Measurements from ENCODE around the gene TNFRSF4. TPM values are rescaled to one million over a fixed set of nuclear protein-coding genes. Genes with fewer than 3 reads are reported as not detected.
"Not testable (repeated sequence)": the region's sequence is repeated elsewhere in the genome, so short reads cannot be mapped to it uniquely, and the experiment has no call there.

TNFRSF4 gene
- total and polyA plus RNA-seq, 7 donors: 1.4 to 4.6 (median 3.5) TPM

- H3K9me3 ChIP-seq: no peaks in the 10 kb centered on the region
- WGBS, 3 donors: 80 to 83% (median 82%) methylated on average over 22 to 25 of the region's 25 CpGs
- H3K4me1 ChIP-seq: no peaks in the 10 kb centered on the region
- peaks cover 0 to 63% (median 8%) of the 10 kb centered on the region in 3 donors for H3K27me3 ChIP-seq (ENCODE audit: insufficient read depth in 3 of 3, low read length in 2 of 3)
- H3K36me3 ChIP-seq (ENCODE audit: insufficient read depth in 1 of 2, low read depth in 1 of 2): no peaks in the 10 kb centered on the region
- H3K27ac ChIP-seq: no peak overlapping the region
- peak in 1 of 2 donors; percentile 12 for DNase-seq
- ATAC-seq: no peak
- intact Hi-C loops (cut with DNase I): no loop called here
- TF ChIP-seq CTCF (IDR thresholded peaks at IDR 0.05): no peak
- H3K4me3 ChIP-seq: no peak overlapping the region
These were observed 34.5 kb downstream of the TNFRSF4 start for GRCh38 chr1:1179346-1179982.

- no peak overlapping the region for H3K4me3 ChIP-seq
- no peaks in the 10 kb centered on the region for H3K9me3 ChIP-seq
- DNase-seq: peak in 1 of 2 donors; percentile 9
- H3K27ac ChIP-seq: no peak overlapping the region
- ATAC-seq: no peak
- peaks cover 0 to 69% (median 8%) of the 10 kb centered on the region in 3 donors for H3K27me3 ChIP-seq (ENCODE audit: insufficient read depth in 3 of 3, low read length in 2 of 3)
- 80 to 89% (median 80%) methylated on average over 30 to 32 of the region's 32 CpGs for WGBS, 3 donors
- TF ChIP-seq CTCF (IDR thresholded peaks at IDR 0.05): no peak
- intact Hi-C loops (cut with DNase I): no loop called here
- no peaks in the 10 kb centered on the region for H3K4me1 ChIP-seq
- H3K36me3 ChIP-seq (ENCODE audit: insufficient read depth in 1 of 2, low read depth in 1 of 2): no peaks in the 10 kb centered on the region
These were observed 35.1 kb downstream of the TNFRSF4 start for GRCh38 chr1:1178794-1179331.

DNA sequence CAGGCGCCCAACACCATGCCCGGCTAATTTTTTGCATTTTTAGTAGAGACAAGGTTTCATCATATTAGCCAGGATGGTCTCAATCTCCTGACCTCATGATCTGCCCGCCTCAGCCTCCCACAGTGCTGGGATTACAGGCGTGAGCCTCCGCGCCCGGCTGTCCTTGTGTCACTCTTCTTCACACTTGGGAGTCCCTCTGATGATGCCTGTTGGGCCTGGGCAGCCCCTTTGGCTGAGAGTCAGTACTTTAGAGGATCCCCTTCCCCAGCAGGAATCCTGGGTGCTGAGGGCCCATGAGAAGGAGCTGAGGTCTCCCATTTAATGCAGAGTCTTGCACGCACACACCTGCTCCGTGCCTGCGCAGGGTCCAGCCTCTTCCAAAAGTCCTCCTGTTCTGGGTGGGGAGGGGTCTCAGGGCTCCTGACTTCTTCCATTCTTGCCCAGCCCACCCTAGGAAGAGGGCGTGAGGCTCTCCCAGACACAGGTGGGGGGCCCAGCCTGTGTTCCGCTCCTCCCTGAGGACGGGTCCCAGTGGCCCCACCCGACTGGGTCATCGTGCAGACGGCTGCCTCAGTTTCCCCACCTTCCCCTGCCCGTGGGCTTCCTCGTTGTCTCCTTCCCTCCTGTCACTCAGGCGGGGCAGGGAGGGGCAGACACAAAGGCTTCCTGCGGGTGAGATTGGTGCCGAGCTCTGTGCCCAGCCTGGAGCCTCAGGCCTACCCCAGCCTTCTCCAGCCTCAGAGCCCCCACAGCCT lies 36.3 kb downstream of the TNFRSF4 start:
- H3K27ac ChIP-seq: no peak overlapping the region
- no peaks in the 10 kb centered on the region for H3K9me3 ChIP-seq
- ATAC-seq: no peak
- WGBS, 3 donors: 78 to 82% (median 82%) methylated on average over 21 of the region's 21 CpGs
- peak in 1 of 2 donors; percentile 7 for DNase-seq
- no peak overlapping the region for H3K4me3 ChIP-seq
- peaks cover 0 to 78% (median 8%) of the 10 kb centered on the region in 3 donors for H3K27me3 ChIP-seq (ENCODE audit: insufficient read depth in 3 of 3, low read length in 2 of 3)
- H3K36me3 ChIP-seq (ENCODE audit: insufficient read depth in 1 of 2, low read depth in 1 of 2): no peaks in the 10 kb centered on the region
- intact Hi-C loops (cut with DNase I): no loop called here
- H3K4me1 ChIP-seq: no peaks in the 10 kb centered on the region
- TF ChIP-seq CTCF (IDR thresholded peaks at IDR 0.05): no peak

- Histone ChIP-seq H3K36me3 (ENCODE audit: insufficient read depth in 1 of 2, low read depth in 1 of 2) (no peaks in the 10 kb centered on the region), H3K4me1 (no peaks in the 10 kb centered on the region), H3K4me3 (no peak overlapping the region), H3K27me3 (ENCODE audit: insufficient read depth in 3 of 3, low read length in 2 of 3) (peaks cover 0 to 78% (median 12%) of the 10 kb centered on the region in 3 donors), H3K27ac (no peak overlapping the region), H3K9me3 (no peaks in the 10 kb centered on the region)
- DNase-seq (no peak), ATAC-seq (no peak)
- intact Hi-C loops (cut with DNase I): no loop called here
- 74 to 79% (median 79%) methylated on average over 7 of the region's 7 CpGs for WGBS, 3 donors
- TF ChIP-seq CTCF (IDR thresholded peaks at IDR 0.05): no peak
These were observed 37.0 kb downstream of the TNFRSF4 start for GRCh38 chr1:1176931-1177330.

DNA sequence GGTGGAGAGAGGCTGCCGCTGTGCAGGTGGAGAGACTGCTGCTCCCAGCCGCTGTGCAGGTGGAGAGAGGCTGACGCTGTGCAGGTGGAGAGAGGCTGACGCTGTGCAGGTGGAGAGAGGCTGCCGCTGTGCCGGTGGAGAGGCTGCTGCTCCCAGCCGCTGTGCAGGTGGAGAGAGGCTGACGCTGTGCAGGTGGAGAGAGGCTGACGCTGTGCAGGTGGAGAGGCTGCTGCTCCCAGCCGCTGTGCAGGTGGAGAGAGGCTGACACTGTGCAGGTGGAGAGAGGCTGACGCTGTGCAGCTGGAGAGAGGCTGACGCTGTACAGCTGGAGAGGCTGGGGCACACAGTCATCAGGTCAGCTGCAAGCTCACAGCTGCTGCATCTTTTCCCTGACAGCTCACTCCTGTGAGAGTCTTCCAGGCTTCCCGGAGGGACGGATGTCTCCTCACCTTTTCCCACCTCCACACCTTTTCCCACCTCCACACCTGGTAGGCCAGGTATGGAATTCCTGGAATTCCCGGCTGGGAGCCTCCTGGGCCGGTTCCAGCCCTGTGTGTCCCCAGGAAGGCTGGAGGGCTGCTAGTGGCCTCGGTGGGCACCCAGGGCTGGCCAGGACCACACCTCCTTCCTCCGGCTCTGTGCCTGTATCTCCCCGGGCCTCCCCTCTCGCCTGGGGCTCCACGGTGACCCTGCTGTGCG lies 37.7 kb downstream of the TNFRSF4 start:
- DNase-seq: peak in 1 of 2 donors; percentile 38
- H3K27ac ChIP-seq; ATAC-seq; H3K4me1 ChIP-seq; H3K4me3 ChIP-seq; H3K9me3 ChIP-seq; intact Hi-C loops (cut with DNase I); H3K36me3 ChIP-seq (ENCODE audit: insufficient read depth in 1 of 2, low read depth in 1 of 2): not testable (repeated sequence)
- WGBS, 3 donors: 36 to 39% (median 39%) methylated on average over 20 to 22 of the region's 22 CpGs
- H3K27me3 ChIP-seq (ENCODE audit: insufficient read depth in 3 of 3, low read length in 2 of 3): peaks cover 0 to 82% (median 13%) of the 10 kb centered on the region in 3 donors

Data from psoas muscle (tissue), 8 donors.